Upper lobe of left lung (tissue), 6 donors: Measurements from ENCODE around the gene LDAH. TPM values are rescaled to one million over a fixed set of nuclear protein-coding genes. Genes with fewer than 3 reads are reported as not detected.

ENCODE experiments used
- ATAC-seq, 2 donors: fragments of 200-7000 bp; cut with Tn5 transposase; one replicate each; pipeline ENCODE4 v1.9.1; 2022; ENCODE audit warnings: mild to moderate bottlenecking in 2 of 2, moderate library complexity in 2 of 2; ENCODE audit not compliant: low FRiP score in 2 of 2
- DNase-seq, 2 donors: peaks; one replicate each; pipeline ENCODE4 v3.0.0-alpha.2; 2019 to 2020
- H3K27ac ChIP-seq, 4 donors: fragments of 200-600 bp; sonication (generic); one replicate each; pipeline ENCODE4 v1.5.1; 2016 to 2019
- H3K27me3 ChIP-seq, 4 donors: fragments of 200-600 bp; sonication (generic); one replicate each; pipeline ENCODE4 v1.5.1; 2017 to 2019
- H3K36me3 ChIP-seq, 4 donors: fragments of 200-600 bp; sonication (generic); one replicate each; pipeline ENCODE4 v1.5.1; 2016 to 2019
- H3K4me1 ChIP-seq, 4 donors: fragments of 200-600 bp; sonication (generic); one replicate each; pipeline ENCODE4 v1.5.1; 2018 to 2019
- H3K4me3 ChIP-seq, 4 donors: fragments of 200-600 bp; sonication (generic); one replicate each; pipeline ENCODE4 v1.5.1; 2017 to 2019; ENCODE audit warnings: mild to moderate bottlenecking in 2 of 4, moderate library complexity in 1 of 4
- H3K9me3 ChIP-seq, 4 donors: fragments of 200-600 bp; sonication (generic); one replicate each; pipeline ENCODE4 v1.5.1; 2018 to 2019
- CTCF ChIP-seq, 6 experiments: fragments of 450-650 bp in 4 of 6; fragments of 200-600 bp in 2 of 6; sonication (generic) in 2 of 6; IDR thresholded peaks; one replicate each; pipeline ENCODE4 v1.5.1; 2016 to 2019; ENCODE audit warnings: antibody characterized with exemption in 6 of 6
- EP300 ChIP-seq, 4 donors: sonication (generic); formaldehyde crosslinking; IDR thresholded peaks; one replicate each; pipeline ENCODE4 v1.5.1; 2017; ENCODE audit warnings: antibody characterized with exemption in 4 of 4, control low read depth in 2 of 4
- POLR2A ChIP-seq, 4 donors: fragments of 450-650 bp; IDR thresholded peaks; one replicate each; pipeline ENCODE4 v1.5.1; 2016 to 2017; ENCODE audit warnings: antibody characterized with exemption in 4 of 4, mild to moderate bottlenecking in 2 of 4
- POLR2AphosphoS5 ChIP-seq, 2 donors: sonication (generic); formaldehyde crosslinking; IDR thresholded peaks; one replicate each; pipeline ENCODE4 v1.5.1; 2017; ENCODE audit warnings: antibody characterized with exemption in 2 of 2
- WGBS, 2 donors: methylation state at CpG; one replicate each; pipeline ENCODE4 v1.1.5; 2017 to 2018; 5-methylcytosine and 5-hydroxymethylcytosine counted together
- total RNA-seq, 6 donors: library from RNA; depleted of rRNA in 4 of 6; stranded (reverse); fragments of >200 nt in 4 of 6; gene quantifications; one replicate each; pipeline versions ENCODE4 v1.1.0 to v1.2.1, GENCODE V29; 2016 to 2021
- donor health status: DM: no; HTN: no; CAD: no; lungs with moderate emphysema.
- donor health status: DM: no; HTN: yes; CAD: no; lungs with severe emphysema.

LDAH gene
- total RNA-seq, 6 donors from 2014 or later: 7.3 to 18.9 (median 13.0) TPM

- H3K36me3 ChIP-seq: peaks cover 9 to 63% (median 50%) of the 10 kb centered on the region in 4 donors
- no peak for TF ChIP-seq EP300 (IDR thresholded peaks at IDR 0.05)
- no peak for TF ChIP-seq POLR2A (IDR thresholded peaks at IDR 0.05)
- TF ChIP-seq CTCF (IDR thresholded peaks at IDR 0.05): no peak
- TF ChIP-seq POLR2AphosphoS5 (IDR thresholded peaks at IDR 0.05): no peak
- no peak for DNase-seq
- no peaks in the 10 kb centered on the region for H3K27me3 ChIP-seq
- no peak overlapping the region for H3K4me3 ChIP-seq
- H3K9me3 ChIP-seq: no peaks in the 10 kb centered on the region
- 44 to 65% methylated on average over 3 of the region's 3 CpGs for WGBS, 2 donors
- H3K4me1 ChIP-seq: peaks cover 10 to 17% (median 12%) of the 10 kb centered on the region in 4 donors
- H3K27ac ChIP-seq: no peak overlapping the region
- ATAC-seq: no peak
Measured at GRCh38 chr2:20643826-20644225, 179.1 kb downstream of the LDAH start.

GRCh38 chr2:20643060-20643459 is 179.8 kb downstream of the LDAH start:
- Histone ChIP-seq H3K27me3 (no peaks in the 10 kb centered on the region), H3K4me3 (no peak overlapping the region), H3K36me3 (peaks cover 9 to 71% (median 55%) of the 10 kb centered on the region in 4 donors), H3K9me3 (no peaks in the 10 kb centered on the region), H3K27ac (no peak overlapping the region), H3K4me1 (peaks cover 6 to 17% (median 8%) of the 10 kb centered on the region in 4 donors)
- DNase-seq (no peak), ATAC-seq (no peak)
- TF ChIP-seq POLR2AphosphoS5 (IDR thresholded peaks at IDR 0.05) (no peak), CTCF (IDR thresholded peaks at IDR 0.05) (no peak), POLR2A (IDR thresholded peaks at IDR 0.05) (no peak), EP300 (IDR thresholded peaks at IDR 0.05) (no peak)
- WGBS, 2 donors: 93 to 96% methylated on average over 7 of the region's 7 CpGs

GRCh38 chr2:20642055-20642971 is 180.6 kb downstream of the LDAH start:
- Histone ChIP-seq H3K9me3 (no peaks in the 10 kb centered on the region), H3K4me3 (no peak overlapping the region), H3K27ac (peak overlapping the region in 1 of 4 donors; percentile 45), H3K4me1 (peaks cover 2 to 11% (median 8%) of the 10 kb centered on the region in 4 donors), H3K27me3 (no peaks in the 10 kb centered on the region), H3K36me3 (peaks cover 9 to 78% (median 62%) of the 10 kb centered on the region in 4 donors)
- TF ChIP-seq POLR2A (IDR thresholded peaks at IDR 0.05): no peak
- no peak for TF ChIP-seq EP300 (IDR thresholded peaks at IDR 0.05)
- TF ChIP-seq CTCF (IDR thresholded peaks at IDR 0.05): peak; percentile 87 to 95 (median 94)
- TF ChIP-seq POLR2AphosphoS5 (IDR thresholded peaks at IDR 0.05): no peak
- ATAC-seq: peak; percentile 87 to 91
- DNase-seq: peak; percentile 82 to 96
- 43 to 70% methylated on average over 14 to 25 of the region's 26 CpGs for WGBS, 2 donors

GRCh38 chr2:20641123-20641985 is 181.5 kb downstream of the LDAH start:
- Histone ChIP-seq H3K4me3 (no peak overlapping the region), H3K36me3 (peaks cover 9 to 85% (median 65%) of the 10 kb centered on the region in 4 donors), H3K9me3 (no peaks in the 10 kb centered on the region), H3K4me1 (peaks cover 2 to 11% (median 8%) of the 10 kb centered on the region in 4 donors), H3K27ac (peak overlapping the region in 1 of 4 donors; percentile 45), H3K27me3 (no peaks in the 10 kb centered on the region)
- WGBS, 2 donors: 90 to 91% methylated on average over 12 to 23 of the region's 23 CpGs
- no peak for ATAC-seq
- TF ChIP-seq POLR2A (IDR thresholded peaks at IDR 0.05) (no peak), POLR2AphosphoS5 (IDR thresholded peaks at IDR 0.05) (no peak), EP300 (IDR thresholded peaks at IDR 0.05) (no peak)
- DNase-seq: no peak
